ENCODE measurements around the gene FOXN3.
"Not testable (repeated sequence)": the region's sequence is repeated elsewhere in the genome, so short reads cannot be mapped to it uniquely, and the experiment has no call there.

The FOXN3 gene

DNA sequence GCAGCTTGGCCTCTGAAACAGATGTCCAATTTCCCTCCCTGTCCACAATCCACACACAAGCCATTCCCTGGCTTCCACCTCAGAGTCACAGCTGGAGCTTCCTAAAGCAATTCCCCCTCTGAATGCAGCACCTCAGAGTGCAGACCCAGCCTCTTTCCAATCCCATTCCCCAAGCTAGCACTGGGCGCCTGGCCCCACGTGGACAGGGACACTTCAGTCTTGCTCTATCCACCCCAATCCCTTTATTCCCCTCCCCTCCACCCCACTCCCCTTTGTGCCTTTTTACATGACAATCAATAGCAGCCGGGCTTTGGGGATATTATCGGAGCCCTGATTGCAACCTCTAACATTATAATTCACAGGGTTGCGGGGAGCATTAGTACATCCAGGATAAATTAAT, 300.0 kb downstream of the FOXN3 start:
- DNase-seq: no peak

DNA sequence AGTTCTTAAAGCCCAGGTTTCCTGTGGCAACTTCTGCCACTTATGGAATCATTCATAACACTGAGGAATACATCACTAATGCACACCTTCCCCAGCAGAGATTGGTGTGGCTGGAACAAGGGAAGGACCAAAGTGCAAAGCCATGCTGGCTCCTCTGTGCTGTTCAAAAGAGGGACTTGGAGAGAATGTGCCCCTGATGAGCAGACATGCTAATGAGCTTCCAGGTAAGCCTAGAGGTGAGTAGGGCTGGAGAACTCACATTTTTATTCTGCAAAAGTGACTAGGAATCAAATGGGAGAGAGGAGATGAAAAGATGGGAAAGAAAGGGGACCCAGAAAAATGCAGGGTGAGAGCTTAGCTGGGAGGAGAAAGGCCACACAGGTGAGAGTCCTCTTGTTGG, 302.9 kb downstream of the FOXN3 start:
- no peak for DNase-seq

DNA sequence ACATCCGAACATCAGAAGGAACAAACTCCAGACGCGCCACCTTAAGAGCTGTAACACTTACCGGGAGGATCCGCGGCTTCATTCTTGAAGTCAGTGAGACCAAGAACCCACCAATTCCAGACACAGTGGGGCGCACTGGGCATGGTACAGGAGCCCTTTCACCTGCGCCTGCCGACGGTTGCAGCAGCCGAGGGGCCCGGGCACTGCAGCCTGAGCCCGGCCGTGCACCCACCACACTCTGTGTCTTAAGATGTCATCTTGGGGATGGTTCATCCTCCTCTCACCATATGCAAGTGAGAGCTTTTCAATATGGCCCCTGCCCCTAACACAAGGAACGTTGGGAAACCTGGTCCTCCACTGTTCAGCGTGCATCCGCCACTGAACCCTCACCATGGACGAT, 304.3 kb downstream of the FOXN3 start:
- DNase-seq: no peak

DNA sequence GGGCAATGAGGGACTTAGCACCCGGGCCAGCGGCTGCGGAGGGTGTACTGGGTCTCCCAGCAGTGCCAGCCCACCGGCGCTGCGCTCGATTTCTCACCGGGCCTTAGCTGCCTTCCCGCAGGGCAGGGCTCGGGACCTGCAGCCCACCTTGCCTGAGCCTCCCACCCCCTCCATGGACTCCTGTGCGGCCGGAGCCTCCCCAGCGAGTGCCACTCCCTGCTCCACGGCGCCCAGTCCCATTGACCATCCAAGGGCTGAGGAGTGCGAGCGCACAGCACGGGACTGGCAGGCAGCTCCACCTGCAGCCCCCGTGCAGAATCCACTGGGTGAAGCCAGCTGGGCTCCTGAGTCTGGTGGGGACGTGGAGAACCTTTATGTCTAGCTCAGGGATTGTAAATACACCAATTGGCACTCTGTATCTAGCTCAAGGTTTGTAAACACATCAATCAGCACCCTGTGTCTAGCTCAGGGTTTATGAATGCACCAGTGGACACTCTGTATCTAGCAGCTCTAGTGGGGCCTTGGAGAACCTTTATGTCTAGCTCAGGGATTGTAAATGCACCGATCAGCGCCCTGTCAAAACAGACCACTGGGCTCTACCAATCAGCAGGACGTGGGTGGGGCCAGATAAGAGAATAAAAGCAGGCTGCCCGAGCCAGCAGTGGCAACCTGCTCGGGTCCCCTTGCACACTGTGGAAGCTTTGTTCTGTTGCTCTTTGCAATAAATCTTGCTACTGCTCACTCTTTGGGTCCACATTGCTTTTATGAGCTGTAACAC, 305.1 kb downstream of the FOXN3 start:
- not testable (repeated sequence) for DNase-seq

DNA sequence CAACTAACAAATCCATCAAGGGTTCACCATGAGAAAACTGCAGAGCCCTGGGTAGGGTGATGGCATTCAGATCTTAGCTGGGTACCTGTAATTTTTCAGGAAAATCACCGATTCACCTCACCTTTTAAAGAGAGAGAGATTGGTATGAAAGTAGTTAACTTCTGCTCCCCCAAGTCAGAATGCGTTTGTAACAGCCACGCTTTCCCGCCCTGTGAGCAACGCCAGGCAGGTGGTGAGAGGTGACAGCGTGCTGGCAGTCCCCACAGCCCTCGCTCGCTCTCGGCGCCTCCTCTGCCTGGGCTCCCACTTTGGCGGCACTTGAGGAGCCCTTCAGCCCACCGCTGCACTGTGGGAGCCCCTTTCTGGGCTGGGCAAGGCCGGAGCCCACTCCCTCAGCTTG, 305.8 kb downstream of the FOXN3 start:
- DNase-seq: not testable (repeated sequence)

DNA sequence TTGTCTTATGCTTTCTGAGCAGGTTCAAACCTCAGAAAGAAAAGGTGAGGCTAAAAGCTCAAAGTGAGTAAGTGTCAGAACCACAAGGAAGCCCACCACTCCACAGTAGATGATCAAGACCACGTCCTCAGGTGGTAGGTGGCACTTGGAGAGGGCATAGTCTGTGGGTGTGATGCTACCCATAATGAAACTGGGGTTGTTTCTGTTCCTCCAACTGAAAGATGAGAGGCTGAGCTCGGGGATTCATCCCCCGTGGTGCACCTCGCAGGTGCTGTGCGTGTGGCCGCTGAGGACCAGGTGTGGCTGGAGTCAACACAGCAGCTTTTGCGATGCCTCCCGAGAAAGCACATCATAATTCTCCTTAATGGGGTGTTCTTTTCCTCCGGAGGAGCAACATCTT, 306.9 kb downstream of the FOXN3 start:
- no peak for DNase-seq

DNA sequence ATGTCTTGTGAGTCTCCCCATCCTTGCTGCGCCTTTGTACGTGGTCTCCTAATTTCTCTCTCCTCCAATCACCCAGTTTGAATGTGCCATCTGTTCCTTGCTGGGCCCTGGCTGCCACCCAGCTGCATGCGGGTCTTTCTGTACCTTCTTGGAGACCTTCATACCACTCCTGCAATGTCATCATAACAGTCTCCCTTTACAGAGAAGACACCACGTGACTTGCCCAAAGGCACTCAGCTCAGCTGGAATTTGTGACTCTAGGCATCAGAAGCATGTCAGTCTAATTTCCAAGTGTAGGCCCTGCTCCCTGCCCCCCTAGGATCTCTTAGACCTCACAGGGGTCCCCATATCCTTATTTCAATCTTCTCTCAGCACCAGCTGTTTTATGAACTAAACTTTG, 308.4 kb downstream of the FOXN3 start:
- DNase-seq: no peak

DNA sequence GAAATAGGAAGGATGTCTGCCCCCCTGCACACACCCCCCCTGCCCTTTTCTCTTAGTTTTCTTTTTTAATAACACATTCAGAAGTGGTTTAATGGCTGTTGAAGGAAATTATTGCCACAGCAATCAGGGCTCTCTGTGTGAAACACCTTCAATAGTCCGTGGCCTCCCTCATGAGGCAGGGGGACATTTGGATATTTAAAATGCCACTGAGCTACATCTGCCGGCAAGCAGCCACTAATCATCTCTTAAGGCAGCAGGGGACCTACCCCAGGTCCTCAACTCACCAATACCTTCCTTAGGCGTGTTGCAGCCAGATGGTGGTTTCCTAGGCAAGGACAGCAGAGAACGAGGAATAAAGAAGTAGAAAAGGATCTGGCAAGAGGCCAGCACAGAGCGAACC, 309.4 kb downstream of the FOXN3 start:
- no peak for DNase-seq

Data from kidney glomerular epithelial cell (primary cell).